C4-2B (cell line): Measurements from ENCODE around the gene CDC123.
"Not testable (repeated sequence)": the region's sequence is repeated elsewhere in the genome, so short reads cannot be mapped to it uniquely, and the experiment has no call there.

Source experiments
- H3K27ac ChIP-seq: fragments of 450-650 bp; 2 replicates; pipeline ENCODE4 v1.5.1; 2017
- CTCF ChIP-seq: fragments of 450-650 bp; conservative IDR thresholded peaks from 2 replicates; pipeline ENCODE4 v1.5.1; 2017; ENCODE audit warnings: mild to moderate bottlenecking
- ZFX ChIP-seq: fragments of 450-650 bp; IDR thresholded peaks from 2 replicates; pipeline ENCODE4 v1.6.1; 2017

CDC123 gene

GRCh38 chr10:12271210-12271540 is 75.2 kb downstream of the CDC123 start:
- TF ChIP-seq ZFX, result no peak
- TF ChIP-seq CTCF, result no peak
- H3K27ac ChIP-seq, result no peak overlapping the region

GRCh38 chr10:12277862-12278261 is 81.9 kb downstream of the CDC123 start:
- H3K27ac ChIP-seq, result not testable (repeated sequence)

- H3K27ac ChIP-seq, result no peak overlapping the region
- no peak for TF ChIP-seq CTCF
- TF ChIP-seq ZFX, result no peak
Observed at GRCh38 chr10:12279281-12279680, 83.3 kb downstream of the CDC123 start.

GRCh38 chr10:12287772-12288171 is 91.8 kb downstream of the CDC123 start:
- no peak overlapping the region for H3K27ac ChIP-seq
- TF ChIP-seq ZFX (no peak), CTCF (no peak)

GRCh38 chr10:12297784-12298183 is 101.8 kb downstream of the CDC123 start:
- H3K27ac ChIP-seq, result not testable (repeated sequence)

- peak overlapping the region; percentile 21; the same call in 1 of the 2 replicates for H3K27ac ChIP-seq
- TF ChIP-seq CTCF (no peak), ZFX (no peak)
Observed at GRCh38 chr10:12299222-12299965, 103.4 kb downstream of the CDC123 start.
